ENCODE data around the gene FBL. TPM values are rescaled to one million over a fixed set of nuclear protein-coding genes. Genes with fewer than 3 reads are reported as not detected.
"Not testable (repeated sequence)": the region's sequence is repeated elsewhere in the genome, so short reads cannot be mapped to it uniquely, and the experiment has no call there.

Gene FBL
- total RNA-seq, 4 donors from 2014 or later, result 184 to 226 (median 193) TPM

- H3K4me3 ChIP-seq, result no peak overlapping the region
- H3K27ac ChIP-seq, result no peak overlapping the region
- TF ChIP-seq POLR2A (IDR thresholded peaks at IDR 0.05), result no peak
- H3K36me3 ChIP-seq, result peaks cover 0 to 5% (median 0%) of the 10 kb centered on the region in 3 donors
- H3K27me3 ChIP-seq, result no peaks in the 10 kb centered on the region
- intact Hi-C loops (cut with DNase I), result no loop called here
- peaks cover 0 to 14% (median 0%) of the 10 kb centered on the region in 3 donors for H3K4me1 ChIP-seq
- WGBS, 2 donors, result 86 to 87% methylated on average over 5 of the region's 5 CpGs
- no peak for DNase-seq
- H3K9me3 ChIP-seq, result no peaks in the 10 kb centered on the region
Measured at GRCh38 chr19:39816287-39817048, 29.7 kb downstream of the FBL start.

- H3K4me3 ChIP-seq, result no peak overlapping the region
- no peaks in the 10 kb centered on the region for H3K9me3 ChIP-seq
- TF ChIP-seq POLR2A (IDR thresholded peaks at IDR 0.05), result no peak
- TF ChIP-seq, protein P1, sequence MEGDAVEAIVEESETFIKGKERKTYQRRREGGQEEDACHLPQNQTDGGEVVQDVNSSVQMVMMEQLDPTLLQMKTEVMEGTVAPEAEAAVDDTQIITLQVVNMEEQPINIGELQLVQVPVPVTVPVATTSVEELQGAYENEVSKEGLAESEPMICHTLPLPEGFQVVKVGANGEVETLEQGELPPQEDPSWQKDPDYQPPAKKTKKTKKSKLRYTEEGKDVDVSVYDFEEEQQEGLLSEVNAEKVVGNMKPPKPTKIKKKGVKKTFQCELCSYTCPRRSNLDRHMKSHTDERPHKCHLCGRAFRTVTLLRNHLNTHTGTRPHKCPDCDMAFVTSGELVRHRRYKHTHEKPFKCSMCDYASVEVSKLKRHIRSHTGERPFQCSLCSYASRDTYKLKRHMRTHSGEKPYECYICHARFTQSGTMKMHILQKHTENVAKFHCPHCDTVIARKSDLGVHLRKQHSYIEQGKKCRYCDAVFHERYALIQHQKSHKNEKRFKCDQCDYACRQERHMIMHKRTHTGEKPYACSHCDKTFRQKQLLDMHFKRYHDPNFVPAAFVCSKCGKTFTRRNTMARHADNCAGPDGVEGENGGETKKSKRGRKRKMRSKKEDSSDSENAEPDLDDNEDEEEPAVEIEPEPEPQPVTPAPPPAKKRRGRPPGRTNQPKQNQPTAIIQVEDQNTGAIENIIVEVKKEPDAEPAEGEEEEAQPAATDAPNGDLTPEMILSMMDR (IDR thresholded peaks at IDR 0.05), result no peak
- no peak overlapping the region for H3K27ac ChIP-seq
- DNase-seq, result no peak
- 84 to 93% methylated on average over 3 of the region's 3 CpGs for WGBS, 2 donors
- H3K27me3 ChIP-seq, result no peaks in the 10 kb centered on the region
- H3K4me1 ChIP-seq, result peaks cover 0 to 13% (median 0%) of the 10 kb centered on the region in 3 donors
- intact Hi-C loops (cut with DNase I), result no loop called here
- H3K36me3 ChIP-seq, result peaks cover 0 to 5% (median 0%) of the 10 kb centered on the region in 3 donors
Measured at GRCh38 chr19:39814595-39814994, 31.6 kb downstream of the FBL start.

- H3K4me3 ChIP-seq; DNase-seq; H3K36me3 ChIP-seq; H3K9me3 ChIP-seq; H3K4me1 ChIP-seq; intact Hi-C loops (cut with DNase I); H3K27me3 ChIP-seq: not testable (repeated sequence)
- peak overlapping the region in 1 of 4 donors; percentile 20 for H3K27ac ChIP-seq
- 79 to 81% methylated on average over 6 of the region's 6 CpGs for WGBS, 2 donors
Measured at GRCh38 chr19:39814111-39814510, 32.1 kb downstream of the FBL start.

GRCh38 chr19:39813264-39813993, 32.8 kb downstream of the FBL start:
- WGBS, 2 donors, result 45 to 53% methylated on average over 8 to 9 of the region's 9 CpGs
- peaks cover 0 to 8% (median 0%) of the 10 kb centered on the region in 3 donors for H3K4me1 ChIP-seq
- DNase-seq, result no peak
- H3K4me3 ChIP-seq, result no peak overlapping the region
- peaks cover 0 to 5% (median 0%) of the 10 kb centered on the region in 3 donors for H3K36me3 ChIP-seq
- H3K27me3 ChIP-seq, result no peaks in the 10 kb centered on the region
- H3K27ac ChIP-seq, result peak overlapping the region in 2 of 4 donors; percentile 39 to 45
- intact Hi-C loops (cut with DNase I), result no loop called here
- TF ChIP-seq POLR2A (IDR thresholded peaks at IDR 0.05), result no peak
- TF ChIP-seq, protein P1 (IDR thresholded peaks at IDR 0.05), result no peak
- H3K9me3 ChIP-seq, result no peaks in the 10 kb centered on the region

- TF ChIP-seq, protein P1 (IDR thresholded peaks at IDR 0.05), result no peak
- no peak for TF ChIP-seq POLR2A (IDR thresholded peaks at IDR 0.05)
- DNase-seq, result no peak
- intact Hi-C loops (cut with DNase I), result no loop called here
- Histone ChIP-seq H3K9me3 (no peaks in the 10 kb centered on the region), H3K27me3 (no peaks in the 10 kb centered on the region), H3K36me3 (no peaks in the 10 kb centered on the region), H3K4me1 (peaks cover 0 to 8% (median 0%) of the 10 kb centered on the region in 3 donors), H3K4me3 (no peak overlapping the region), H3K27ac (no peak overlapping the region)
- WGBS, 2 donors, result 81 to 97% methylated on average over 2 to 4 of the region's 4 CpGs
Measured at GRCh38 chr19:39811064-39811463, 35.1 kb downstream of the FBL start.

GRCh38 chr19:39810424-39810823, 35.8 kb downstream of the FBL start:
- H3K4me1 ChIP-seq, result peaks cover 0 to 8% (median 0%) of the 10 kb centered on the region in 3 donors
- H3K9me3 ChIP-seq, result no peaks in the 10 kb centered on the region
- no peaks in the 10 kb centered on the region for H3K27me3 ChIP-seq
- no peak overlapping the region for H3K4me3 ChIP-seq
- DNase-seq, result no peak
- H3K27ac ChIP-seq, result no peak overlapping the region
- WGBS, 2 donors, result 82 to 91% methylated on average over 4 of the region's 4 CpGs
- TF ChIP-seq, protein P1 (IDR thresholded peaks at IDR 0.05), result no peak
- H3K36me3 ChIP-seq, result no peaks in the 10 kb centered on the region
- intact Hi-C loops (cut with DNase I), result no loop called here

Data from esophagus squamous epithelium (tissue), 5 donors.